GM12891 (cell line): Measurements from ENCODE around the gene TSEN2.

Experiments used
- DNase-seq: peaks from one replicate; pipeline ENCODE4 v3.0.0; 2011; ENCODE audit warnings: low spot score; ENCODE audit not compliant: insufficient read length
- FAIRE-seq: peaks from 2 replicates; lab custom pipeline; 2011; peaks lifted over from hg19 to GRCh38; lab: Jason Lieb, UNC
- PAX5 ChIP-seq: IDR thresholded peaks from 2 replicates; pipeline ENCODE4 v1.6.1; 2011; ENCODE audit warnings: low read length, moderate library complexity, mild to moderate bottlenecking; ENCODE audit not compliant: insufficient read depth, severe bottlenecking
- POLR2A ChIP-seq: IDR thresholded peaks from 2 replicates; pipeline ENCODE4 v1.6.1; 2011; ENCODE audit warnings: low read depth, low read length, control low read depth
- POLR2AphosphoS5 ChIP-seq: IDR thresholded peaks from 2 replicates; pipeline ENCODE4 v1.6.1; 2011; ENCODE audit warnings: low read depth, low read length, control low read depth
- POU2F2 ChIP-seq: IDR thresholded peaks from 2 replicates; pipeline ENCODE4 v1.6.1; 2011; ENCODE audit warnings: low read depth, mild to moderate bottlenecking, control low read depth, low read length, moderate library complexity
- SPI1 ChIP-seq: IDR thresholded peaks from 2 replicates; pipeline ENCODE4 v1.6.1; 2011; ENCODE audit warnings: low read depth, low read length, control low read depth
- TAF1 ChIP-seq: IDR thresholded peaks from 2 replicates; pipeline ENCODE4 v1.6.1; 2011; ENCODE audit warnings: low read depth, low read length, control low read depth

Gene TSEN2

GRCh38 chr3:12501360-12502020, 17.2 kb downstream of the TSEN2 start:
- TF ChIP-seq POLR2A (no peak), PAX5 (no peak), POLR2AphosphoS5 (no peak), SPI1 (no peak), TAF1 (no peak)
- no peak for FAIRE-seq
- DNase-seq = no peak

- DNase-seq = no peak
- no peak for FAIRE-seq
- TF ChIP-seq SPI1 (no peak), POLR2A (no peak), TAF1 (no peak), PAX5 (no peak), POU2F2 (no peak)
Observed at GRCh38 chr3:12503126-12503957, 19.1 kb downstream of the TSEN2 start.

GRCh38 chr3:12506201-12506709, 22.0 kb downstream of the TSEN2 start:
- DNase-seq (no peak), FAIRE-seq (no peak)
- no peak for TF ChIP-seq POU2F2
- no peak for TF ChIP-seq TAF1
- no peak for TF ChIP-seq POLR2A
- TF ChIP-seq POLR2AphosphoS5 = no peak
- TF ChIP-seq PAX5 = no peak
- TF ChIP-seq SPI1 = no peak

- no peak for TF ChIP-seq TAF1
- no peak for TF ChIP-seq POLR2A
- DNase-seq (no peak), FAIRE-seq (no peak)
Observed at GRCh38 chr3:12507591-12508281, 23.5 kb downstream of the TSEN2 start.

- TF ChIP-seq POU2F2 (no peak), PAX5 (no peak), SPI1 (no peak), POLR2A (no peak), POLR2AphosphoS5 (no peak), TAF1 (no peak)
- FAIRE-seq (no peak), DNase-seq (no peak)
Observed at GRCh38 chr3:12508291-12508700, 24.0 kb downstream of the TSEN2 start.

- FAIRE-seq = no peak
- no peak for DNase-seq
- TF ChIP-seq POU2F2 (no peak), POLR2A (no peak), POLR2AphosphoS5 (no peak), TAF1 (no peak), PAX5 (no peak), SPI1 (no peak)
Observed at GRCh38 chr3:12509466-12509865, 25.2 kb downstream of the TSEN2 start.

GRCh38 chr3:12512534-12513118, 28.3 kb downstream of the TSEN2 start:
- FAIRE-seq = no peak
- no peak for DNase-seq
- no peak for TF ChIP-seq PAX5
- no peak for TF ChIP-seq TAF1

GRCh38 chr3:12513694-12514446, 29.6 kb downstream of the TSEN2 start:
- no peak for TF ChIP-seq POU2F2
- no peak for TF ChIP-seq TAF1
- TF ChIP-seq PAX5 = no peak
- TF ChIP-seq SPI1 = no peak
- TF ChIP-seq POLR2A = no peak
- no peak for TF ChIP-seq POLR2AphosphoS5
- FAIRE-seq = no peak

GRCh38 chr3:12515631-12516030, 31.4 kb downstream of the TSEN2 start:
- no peak for DNase-seq
- FAIRE-seq = no peak
- TF ChIP-seq POLR2AphosphoS5 (no peak), TAF1 (no peak), POU2F2 (no peak), POLR2A (no peak)

More at GRCh38 chr3:12513694-12514446, 29.6 kb downstream of the TSEN2 start:
- DNase-seq = no peak
